Fibroblast of lung (primary cell): ENCODE data around the gene MAP1B.

ENCODE experiments used
- CTCF ChIP-seq, 2 donors: IDR thresholded peaks in 1 of 2; conservative IDR thresholded peaks in 1 of 2; 1 replicate in 1 of 2; 2 replicates in 1 of 2; pipeline ENCODE4 v1.5.1; 2011 to 2012; ENCODE audit warnings: low read length in 2 of 2, control low read depth in 1 of 2, inconsistent platforms in 1 of 2, low read depth in 1 of 2, mild to moderate bottlenecking in 1 of 2
- EZH2 ChIP-seq: IDR thresholded peaks from 2 replicates; pipeline ENCODE4 v1.5.1; 2012; ENCODE audit warnings: low read length, control low read depth, mild to moderate bottlenecking; ENCODE audit errors: missing control alignments

GRCh38 chr5:72197393-72197792, 90.1 kb downstream of the MAP1B start:
- no peak for TF ChIP-seq CTCF (conservative IDR thresholded peaks at IDR 0.05 in 1 of 2, IDR thresholded peaks at IDR 0.05 in 1 of 2; ENCODE audit: low read depth in 1 of 2, low read length in 2 of 2)
- no peak for TF ChIP-seq EZH2
